Inflammatory macrophage treated with lipopolysaccharide for 1 hour (primary cell): ENCODE measurements around the gene ATP5MK.
"Not testable (repeated sequence)": the region's sequence is repeated elsewhere in the genome, so short reads cannot be mapped to it uniquely, and the experiment has no call there.

ENCODE experiments used
- DNase-seq, 2 donors: peaks; one replicate each; pipeline ENCODE4 v3.0.0-alpha.2; 2020 to 2022

The ATP5MK gene

GRCh38 chr10:103396067-103396788 is at the start of gene ATP5MK, which contains the start of gene PDCD11:
Gene ATP5MK, minus strand, starts transcription at chr10:103396475. Its CDS starts 4,018 bp downstream, at chr10:103392457.
Gene PDCD11, plus strand, starts transcription at chr10:103396626. Its CDS starts 1,801 bp downstream, at chr10:103398427.
- peak; percentile 100 for DNase-seq

- no peak for DNase-seq
Measured at GRCh38 chr10:103445366-103445765, 49.1 kb upstream of the ATP5MK start.

- no peak for DNase-seq
Measured at GRCh38 chr10:103444478-103444877, 48.2 kb upstream of the ATP5MK start.

GRCh38 chr10:103443475-103444185 is 47.4 kb upstream of the ATP5MK start:
- DNase-seq: no peak

GRCh38 chr10:103442031-103442461 is 45.8 kb upstream of the ATP5MK start:
- peak; percentile 21 to 56 for DNase-seq

- no peak for DNase-seq
Measured at GRCh38 chr10:103441611-103442010, 45.3 kb upstream of the ATP5MK start.

- DNase-seq: no peak
Measured at GRCh38 chr10:103441206-103441605, 44.9 kb upstream of the ATP5MK start.

GRCh38 chr10:103440416-103440815 is 44.1 kb upstream of the ATP5MK start:
- DNase-seq: no peak

GRCh38 chr10:103439776-103440175 is 43.5 kb upstream of the ATP5MK start:
- DNase-seq: no peak

GRCh38 chr10:103433858-103434257 is 37.6 kb upstream of the ATP5MK start:
- DNase-seq: peak; percentile 94 to 98

GRCh38 chr10:103431902-103432301 is 35.6 kb upstream of the ATP5MK start:
- no peak for DNase-seq

- DNase-seq: no peak
Measured at GRCh38 chr10:103429647-103430046, 33.4 kb upstream of the ATP5MK start.

- DNase-seq: no peak
Measured at GRCh38 chr10:103428989-103429643, 32.8 kb upstream of the ATP5MK start.

- no peak for DNase-seq
Measured at GRCh38 chr10:103427866-103428265, 31.6 kb upstream of the ATP5MK start.

GRCh38 chr10:103423748-103424147 is 27.5 kb upstream of the ATP5MK start:
- DNase-seq: no peak

- DNase-seq: no peak
Measured at GRCh38 chr10:103419101-103419500, 22.8 kb upstream of the ATP5MK start.

- DNase-seq: no peak
Measured at GRCh38 chr10:103417601-103418000, 21.3 kb upstream of the ATP5MK start.

GRCh38 chr10:103417148-103417469 is 20.8 kb upstream of the ATP5MK start:
- not testable (repeated sequence) for DNase-seq

- DNase-seq: peak; percentile 45 to 88
Measured at GRCh38 chr10:103416436-103417147, 20.3 kb upstream of the ATP5MK start.

- no peak for DNase-seq
Measured at GRCh38 chr10:103415581-103415980, 19.3 kb upstream of the ATP5MK start.

GRCh38 chr10:103413564-103413963 is 17.3 kb upstream of the ATP5MK start:
- no peak for DNase-seq

- no peak for DNase-seq
Measured at GRCh38 chr10:103397191-103397825, 1.0 kb upstream of the ATP5MK start.

- no peak for DNase-seq
Measured at GRCh38 chr10:103396789-103397087, 463 bp upstream of the ATP5MK start.
